Activated naive CD4-positive, alpha-beta T cell (primary cell): Measurements from ENCODE around the gene PPHLN1.

Experiments used
- DNase-seq, 4 experiments: peaks; one replicate each; lab custom pipeline; 2025; lab: John Stamatoyannopoulos, UW

PPHLN1 gene

GRCh38 chr12:42442888-42443287 is 116.9 kb downstream of the PPHLN1 start:
- no peak for DNase-seq

- no peak for DNase-seq
Observed at GRCh38 chr12:42444192-42444943, 118.4 kb downstream of the PPHLN1 start.

- no peak for DNase-seq
Observed at GRCh38 chr12:42445891-42446290, 119.9 kb downstream of the PPHLN1 start.

GRCh38 chr12:42446761-42447160 is 120.8 kb downstream of the PPHLN1 start:
- no peak for DNase-seq

GRCh38 chr12:42447371-42447786 is 121.4 kb downstream of the PPHLN1 start:
- no peak for DNase-seq

GRCh38 chr12:42448841-42449240 is 122.9 kb downstream of the PPHLN1 start:
- DNase-seq: no peak

GRCh38 chr12:42450248-42450647 is 124.3 kb downstream of the PPHLN1 start:
- DNase-seq: no peak

GRCh38 chr12:42458575-42458974 is 132.6 kb downstream of the PPHLN1 start:
- DNase-seq: no peak

GRCh38 chr12:42459336-42459847 is 133.4 kb downstream of the PPHLN1 start:
- DNase-seq: no peak

GRCh38 chr12:42462486-42462885 is 136.5 kb downstream of the PPHLN1 start:
- no peak for DNase-seq

- no peak for DNase-seq
Observed at GRCh38 chr12:42463671-42464070, 137.7 kb downstream of the PPHLN1 start.

- no peak for DNase-seq
Observed at GRCh38 chr12:42468341-42468821, 142.4 kb downstream of the PPHLN1 start.

- DNase-seq: no peak
Observed at GRCh38 chr12:42468921-42469320, 143.0 kb downstream of the PPHLN1 start.

- no peak for DNase-seq
Observed at GRCh38 chr12:42469355-42470175, 143.6 kb downstream of the PPHLN1 start.

- DNase-seq: no peak
Observed at GRCh38 chr12:42472376-42472775, 146.4 kb downstream of the PPHLN1 start.

- DNase-seq: no peak
Observed at GRCh38 chr12:42473130-42473529, 147.2 kb downstream of the PPHLN1 start.

GRCh38 chr12:42473561-42473960 is 147.6 kb downstream of the PPHLN1 start:
- no peak for DNase-seq

- no peak for DNase-seq
Observed at GRCh38 chr12:42474391-42474790, 148.4 kb downstream of the PPHLN1 start.

- no peak for DNase-seq
Observed at GRCh38 chr12:42475106-42475505, 149.1 kb downstream of the PPHLN1 start.

- DNase-seq: no peak
Observed at GRCh38 chr12:42477941-42478340, 152.0 kb downstream of the PPHLN1 start.

- no peak for DNase-seq
Observed at GRCh38 chr12:42481368-42481767, 155.4 kb downstream of the PPHLN1 start.

- no peak for DNase-seq
Observed at GRCh38 chr12:42482041-42482747, 156.2 kb downstream of the PPHLN1 start.
